Measurements from ENCODE around the gene PPP4R2.
A peak's percentile ranks its signal among the peaks of the same experiment; 100 is the strongest.

Gene PPP4R2

GRCh38 chr3:72996473-72997333 lies at the start of gene PPP4R2:
Gene PPP4R2 (plus strand): TSS chr3:72996811. CDS start chr3:72997038, 227 bp downstream.
- DNase-seq: peak; percentile 71 to 96

GRCh38 chr3:72947715-72948490 lies 48.7 kb upstream of the PPP4R2 start:
- no peak for DNase-seq

- no peak for DNase-seq
These were observed 47.6 kb upstream of the PPP4R2 start for GRCh38 chr3:72949016-72949415.

- DNase-seq: no peak
These were observed 46.2 kb upstream of the PPP4R2 start for GRCh38 chr3:72950372-72950771.

- no peak for DNase-seq
These were observed 45.8 kb upstream of the PPP4R2 start for GRCh38 chr3:72950801-72951200.

GRCh38 chr3:72951259-72951722 lies 45.3 kb upstream of the PPP4R2 start:
- DNase-seq: no peak

GRCh38 chr3:72953325-72953956 lies 43.2 kb upstream of the PPP4R2 start:
- DNase-seq: no peak

GRCh38 chr3:72957297-72957696 lies 39.3 kb upstream of the PPP4R2 start:
- no peak for DNase-seq

GRCh38 chr3:72959336-72959735 lies 37.3 kb upstream of the PPP4R2 start:
- DNase-seq: no peak

- DNase-seq: no peak
These were observed 35.6 kb upstream of the PPP4R2 start for GRCh38 chr3:72960812-72961518.

GRCh38 chr3:72961752-72962151 lies 34.9 kb upstream of the PPP4R2 start:
- no peak for DNase-seq

- no peak for DNase-seq
These were observed 34.3 kb upstream of the PPP4R2 start for GRCh38 chr3:72962317-72962716.

- DNase-seq: no peak
These were observed 32.0 kb upstream of the PPP4R2 start for GRCh38 chr3:72964633-72965032.

- no peak for DNase-seq
These were observed 28.3 kb upstream of the PPP4R2 start for GRCh38 chr3:72968266-72968664.

GRCh38 chr3:72969766-72970165 lies 26.8 kb upstream of the PPP4R2 start:
- no peak for DNase-seq

- no peak for DNase-seq
These were observed 25.7 kb upstream of the PPP4R2 start for GRCh38 chr3:72970942-72971341.

GRCh38 chr3:72972706-72973030 lies 23.9 kb upstream of the PPP4R2 start:
- no peak for DNase-seq

GRCh38 chr3:72973031-72973723 lies 23.4 kb upstream of the PPP4R2 start:
- DNase-seq: no peak

GRCh38 chr3:72973786-72974185 lies 22.8 kb upstream of the PPP4R2 start:
- no peak for DNase-seq

- DNase-seq: no peak
These were observed 21.7 kb upstream of the PPP4R2 start for GRCh38 chr3:72974956-72975355.

- no peak for DNase-seq
These were observed 20.3 kb upstream of the PPP4R2 start for GRCh38 chr3:72976281-72976741.
